T-helper 17 cell (primary cell): Measurements from ENCODE around the gene ZGLP1. TPM values are rescaled to one million over a fixed set of nuclear protein-coding genes. Genes with fewer than 3 reads are reported as not detected.

Source experiments
- ATAC-seq: fragments of 150-1000 bp; cut with Tn5 transposase; 2 replicates; pipeline ENCODE4 v1.10.0; 2021; ENCODE audit warnings: mild to moderate bottlenecking, moderate library complexity
- DNase-seq, 3 donors: peaks; one replicate each; pipeline versions ENCODE4 v3.0.0 to v3.0.0-alpha.2; 2020 to 2021
- H3K9me3 ChIP-seq: one replicate; pipeline ENCODE4 v1.7.0; 2013; ENCODE audit warnings: low read length, mild to moderate bottlenecking; ENCODE audit not compliant: control insufficient read depth, poor library complexity, severe bottlenecking
- H3K27ac Mint-ChIP-seq: one replicate; pipeline ENCODE4 v1.8.0; 2022; ENCODE audit warnings: mild to moderate bottlenecking, moderate library complexity, mixed read lengths
- H3K27me3 Mint-ChIP-seq: one replicate; pipeline ENCODE4 v1.8.0; 2022; ENCODE audit warnings: mixed read lengths
- H3K36me3 Mint-ChIP-seq: one replicate; pipeline ENCODE4 v1.8.0; 2022; ENCODE audit warnings: low read depth, mixed read lengths
- H3K4me1 Mint-ChIP-seq: one replicate; pipeline ENCODE4 v1.8.0; 2022; ENCODE audit warnings: mild to moderate bottlenecking, mixed read lengths
- H3K4me3 Mint-ChIP-seq: one replicate; pipeline ENCODE4 v1.8.0; 2022; ENCODE audit warnings: mild to moderate bottlenecking, moderate library complexity, mixed read lengths
- total RNA-seq, 4 donors: library from RNA in 2 of 4; stranded (reverse) in 2 of 4; gene quantifications; one replicate each; pipeline ENCODE4 v1.2.3 and lab custom pipeline; 2022 to 2026

ZGLP1 gene
- total RNA-seq, 2 donors from 2014 or later, result 1.1 to 2.4 TPM

GRCh38 chr19:10295847-10296591 lies 13.6 kb downstream of the ZGLP1 start:
- peaks cover 43% of the 10 kb centered on the region for H3K27me3 Mint-ChIP-seq
- H3K4me3 Mint-ChIP-seq, result peak overlapping the region; percentile 90
- no peak for ATAC-seq
- peaks cover 27% of the 10 kb centered on the region for H3K4me1 Mint-ChIP-seq
- peak overlapping the region; percentile 91 for H3K27ac Mint-ChIP-seq
- DNase-seq, result no peak
- H3K36me3 Mint-ChIP-seq, result peaks cover 5% of the 10 kb centered on the region
- H3K9me3 ChIP-seq, result no peaks in the 10 kb centered on the region

GRCh38 chr19:10295305-10295846 lies 14.2 kb downstream of the ZGLP1 start:
- H3K9me3 ChIP-seq, result no peaks in the 10 kb centered on the region
- peak; percentile 49 to 69 (median 61) for DNase-seq
- H3K36me3 Mint-ChIP-seq, result peaks cover 5% of the 10 kb centered on the region
- H3K27me3 Mint-ChIP-seq, result peaks cover 50% of the 10 kb centered on the region
- H3K27ac Mint-ChIP-seq, result peak overlapping the region; percentile 91
- peak; percentile 74 for ATAC-seq
- peaks cover 33% of the 10 kb centered on the region for H3K4me1 Mint-ChIP-seq
- peak overlapping the region; percentile 90 for H3K4me3 Mint-ChIP-seq

GRCh38 chr19:10294368-10294697 lies 15.3 kb downstream of the ZGLP1 start:
- Mint-ChIP-seq H3K27me3 (peaks cover 55% of the 10 kb centered on the region), H3K4me3 (peak overlapping the region; percentile 90), H3K4me1 (peaks cover 40% of the 10 kb centered on the region), H3K27ac (peak overlapping the region; percentile 91), H3K36me3 (peaks cover 7% of the 10 kb centered on the region)
- ATAC-seq (no peak), DNase-seq (no peak)
- H3K9me3 ChIP-seq, result no peaks in the 10 kb centered on the region

- peaks cover 46% of the 10 kb centered on the region for H3K4me1 Mint-ChIP-seq
- H3K27me3 Mint-ChIP-seq, result peaks cover 60% of the 10 kb centered on the region
- H3K9me3 ChIP-seq, result no peaks in the 10 kb centered on the region
- peak overlapping the region; percentile 90 for H3K4me3 Mint-ChIP-seq
- DNase-seq (no peak), ATAC-seq (no peak)
- H3K36me3 Mint-ChIP-seq, result peaks cover 7% of the 10 kb centered on the region
- H3K27ac Mint-ChIP-seq, result peak overlapping the region; percentile 91
Measured at GRCh38 chr19:10293637-10294367, 15.8 kb downstream of the ZGLP1 start.

- peak overlapping the region; percentile 90 for H3K4me3 Mint-ChIP-seq
- peaks cover 50% of the 10 kb centered on the region for H3K4me1 Mint-ChIP-seq
- DNase-seq (no peak), ATAC-seq (no peak)
- no peaks in the 10 kb centered on the region for H3K9me3 ChIP-seq
- H3K36me3 Mint-ChIP-seq, result peaks cover 7% of the 10 kb centered on the region
- H3K27ac Mint-ChIP-seq, result peak overlapping the region; percentile 91
- H3K27me3 Mint-ChIP-seq, result peaks cover 66% of the 10 kb centered on the region
Measured at GRCh38 chr19:10292789-10293636, 16.6 kb downstream of the ZGLP1 start.

- ATAC-seq (peak; percentile 47), DNase-seq (peak; percentile 46 to 56 (median 54))
- Mint-ChIP-seq H3K27ac (peak overlapping the region; percentile 91), H3K4me3 (peak overlapping the region; percentile 90), H3K27me3 (peaks cover 74% of the 10 kb centered on the region), H3K36me3 (peaks cover 7% of the 10 kb centered on the region), H3K4me1 (peaks cover 52% of the 10 kb centered on the region)
- no peaks in the 10 kb centered on the region for H3K9me3 ChIP-seq
Measured at GRCh38 chr19:10292206-10292788, 17.3 kb downstream of the ZGLP1 start.

- Mint-ChIP-seq H3K4me1 (peaks cover 57% of the 10 kb centered on the region), H3K4me3 (peak overlapping the region; percentile 90), H3K27me3 (peaks cover 75% of the 10 kb centered on the region), H3K36me3 (peaks cover 7% of the 10 kb centered on the region), H3K27ac (peak overlapping the region; percentile 91)
- DNase-seq (no peak), ATAC-seq (no peak)
- no peaks in the 10 kb centered on the region for H3K9me3 ChIP-seq
Measured at GRCh38 chr19:10291554-10292205, 17.9 kb downstream of the ZGLP1 start.

GRCh38 chr19:10290876-10291553 lies 18.6 kb downstream of the ZGLP1 start:
- Mint-ChIP-seq H3K4me3 (peak overlapping the region; percentile 90), H3K4me1 (peaks cover 60% of the 10 kb centered on the region), H3K36me3 (peaks cover 7% of the 10 kb centered on the region), H3K27ac (peak overlapping the region; percentile 91), H3K27me3 (peaks cover 75% of the 10 kb centered on the region)
- DNase-seq, result peak in 1 of 3 donors; percentile 48
- peak; percentile 19 for ATAC-seq
- H3K9me3 ChIP-seq, result no peaks in the 10 kb centered on the region

- H3K36me3 Mint-ChIP-seq, result peaks cover 7% of the 10 kb centered on the region
- ATAC-seq, result no peak
- no peak for DNase-seq
- H3K27me3 Mint-ChIP-seq, result peaks cover 70% of the 10 kb centered on the region
- peak overlapping the region; percentile 90 for H3K4me3 Mint-ChIP-seq
- H3K9me3 ChIP-seq, result no peaks in the 10 kb centered on the region
- H3K27ac Mint-ChIP-seq, result peak overlapping the region; percentile 91
- peaks cover 54% of the 10 kb centered on the region for H3K4me1 Mint-ChIP-seq
Measured at GRCh38 chr19:10290357-10290875, 19.2 kb downstream of the ZGLP1 start.

- Mint-ChIP-seq H3K27ac (peak within 1 kb of the TSS; percentile 91), H3K4me1 (peaks cover 56% of the 10 kb centered on the region)
- no peaks in the 10 kb centered on the region for H3K9me3 ChIP-seq
Measured at GRCh38 chr19:10289836-10290356, 19.7 kb downstream of the ZGLP1 start, which contains the start of gene ICAM5. Gene ICAM5, plus strand, starts transcription at chr19:10289952. Its CDS starts 92 bp downstream, at chr19:10290044.

GRCh38 chr19:10289167-10289835 lies 20.3 kb downstream of the ZGLP1 start:
- ATAC-seq (peak; percentile 69), DNase-seq (peak in 1 of 3 donors; percentile 49)
- no peaks in the 10 kb centered on the region for H3K9me3 ChIP-seq
- H3K4me3 Mint-ChIP-seq, result peak overlapping the region; percentile 90
- peaks cover 10% of the 10 kb centered on the region for H3K36me3 Mint-ChIP-seq
- peak overlapping the region; percentile 34 for H3K27ac Mint-ChIP-seq
- peaks cover 56% of the 10 kb centered on the region for H3K4me1 Mint-ChIP-seq
- H3K27me3 Mint-ChIP-seq, result peaks cover 62% of the 10 kb centered on the region

More at GRCh38 chr19:10289836-10290356, 19.7 kb downstream of the ZGLP1 start, which contains the start of gene ICAM5:
- H3K27me3 Mint-ChIP-seq, result peaks cover 67% of the 10 kb centered on the region
- no peak for DNase-seq
- peak; percentile 16 for ATAC-seq
- H3K36me3 Mint-ChIP-seq, result peaks cover 10% of the 10 kb centered on the region
- H3K4me3 Mint-ChIP-seq, result peak within 1 kb of the TSS; percentile 90
